Measurements from ENCODE around the gene TTC24.

DNA sequence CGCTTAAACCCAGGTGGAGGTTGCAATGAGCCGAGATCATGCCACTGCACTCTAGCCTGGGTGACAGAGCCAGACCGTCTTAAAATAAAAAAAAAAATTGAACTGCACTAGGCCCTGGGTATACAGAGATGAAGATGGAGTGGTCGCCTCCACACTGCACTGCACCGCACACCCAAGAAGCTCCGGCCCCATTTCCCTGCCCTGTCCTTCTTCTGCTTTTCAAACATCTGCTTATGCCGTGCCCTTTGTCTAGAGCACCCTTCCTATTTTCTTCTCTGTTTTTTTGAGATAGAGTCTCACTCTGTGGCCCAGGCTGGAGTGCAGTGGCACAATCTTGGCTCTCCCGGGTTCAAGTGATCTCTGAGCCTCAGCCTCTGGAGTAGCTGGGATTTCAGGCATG lies 24.6 kb upstream of the TTC24 start:
- TF ChIP-seq POLR2A (IDR thresholded peaks at IDR 0.05; ENCODE audit: low read depth, low read length) (no peak), POLR2AphosphoS5 (IDR thresholded peaks at IDR 0.05; ENCODE audit: low read depth, low read length) (no peak)
